Fibroblast of lung (primary cell): ENCODE results near the gene ABR. TPM values are rescaled to one million over a fixed set of nuclear protein-coding genes. Genes with fewer than 3 reads are reported as not detected.

ENCODE experiments used
- DNase-seq, 2 donors: peaks; one replicate each; pipeline versions ENCODE4 v3.0.0 to v3.0.0-alpha.2; 2010; ENCODE audit warnings: low read depth in 2 of 2
- H2AFZ ChIP-seq: 2 replicates; pipeline ENCODE4 v1.5.1; 2012; ENCODE audit warnings: low read length, control low read depth, inconsistent platforms
- H3K27ac ChIP-seq: 2 replicates; pipeline ENCODE4 v1.5.1; 2011; ENCODE audit warnings: low read length, control low read depth; ENCODE audit not compliant: insufficient read depth
- H3K27me3 ChIP-seq: 2 replicates; pipeline ENCODE4 v1.5.1; 2011; ENCODE audit warnings: mild to moderate bottlenecking, low read length; ENCODE audit not compliant: control insufficient read depth, insufficient read depth
- H3K36me3 ChIP-seq: 2 replicates; pipeline ENCODE4 v1.5.1; 2011; ENCODE audit warnings: low read length; ENCODE audit not compliant: control insufficient read depth, insufficient read depth
- H3K4me1 ChIP-seq: 2 replicates; pipeline ENCODE4 v1.5.1; 2011; ENCODE audit warnings: low read length; ENCODE audit not compliant: control insufficient read depth, insufficient read depth; ENCODE audit errors: extremely low read depth
- H3K4me2 ChIP-seq: 2 replicates; pipeline ENCODE4 v1.5.1; 2011; ENCODE audit warnings: low read length, control low read depth; ENCODE audit not compliant: insufficient read depth; ENCODE audit errors: extremely low read depth
- H3K4me3 ChIP-seq, 4 experiments: fragments of 200-600 bp in 1 of 4; sonication (generic) in 1 of 4; replicated peaks in 1 of 4; 2 replicates each; pipeline ENCODE4 v1.5.1; 2011 to 2016; ENCODE audit warnings: low read length in 4 of 4, low read depth in 3 of 4, mild to moderate bottlenecking in 3 of 4, control low read depth in 2 of 4, inconsistent platforms in 1 of 4, mixed read lengths in 1 of 4; ENCODE audit not compliant: insufficient read depth in 1 of 4; ENCODE audit errors: control extremely low read depth in 1 of 4
- H3K79me2 ChIP-seq: 2 replicates; pipeline ENCODE4 v1.5.1; 2012; ENCODE audit warnings: mild to moderate bottlenecking, low read length, inconsistent platforms; ENCODE audit not compliant: control insufficient read depth, insufficient read depth
- H3K9ac ChIP-seq: 2 replicates; pipeline ENCODE4 v1.5.1; 2011; ENCODE audit warnings: mild to moderate bottlenecking, low read length, control low read depth; ENCODE audit not compliant: insufficient read depth
- H3K9me3 ChIP-seq: 2 replicates; pipeline ENCODE4 v1.5.1; 2012; ENCODE audit warnings: low read depth, low read length; ENCODE audit not compliant: control insufficient read depth, insufficient read depth
- H4K20me1 ChIP-seq: 2 replicates; pipeline ENCODE4 v1.5.1; 2011; ENCODE audit warnings: low read length; ENCODE audit not compliant: control insufficient read depth, insufficient read depth; ENCODE audit errors: extremely low read depth
- EZH2 ChIP-seq: IDR thresholded peaks from 2 replicates; pipeline ENCODE4 v1.5.1; 2012; ENCODE audit warnings: low read length, control low read depth, mild to moderate bottlenecking; ENCODE audit errors: missing control alignments
- polyA minus RNA-seq: library from RNA; depleted of rRNA, polyadenylated mRNA; stranded (reverse); fragments of >200 nt; gene quantifications from 2 replicates; pipeline ENCODE4 v1.2.3, GENCODE V29; 2011; ENCODE audit warnings: low replicate concordance
- polyA plus RNA-seq, 2 donors: library from polyadenylated mRNA; depleted of rRNA in 1 of 2; stranded (reverse) in 1 of 2; unstranded in 1 of 2; fragments of >200 nt; gene quantifications; 2 replicates each; pipeline ENCODE4 v1.2.1, GENCODE V29; 2011 to 2012; ENCODE audit warnings: missing spikeins in 1 of 2
- total RNA-seq: library from RNA; depleted of rRNA; stranded (reverse); fragments of >200 nt; gene quantifications from 2 replicates; pipeline ENCODE4 v1.2.1, GENCODE V29; 2014
- TF ChIP-seq, protein P1 (sequence below), 2 donors: IDR thresholded peaks in 1 of 2; conservative IDR thresholded peaks in 1 of 2; 1 replicate in 1 of 2; 2 replicates in 1 of 2; pipeline ENCODE4 v1.5.1; 2011 to 2012; ENCODE audit warnings: low read length in 2 of 2, control low read depth in 1 of 2, inconsistent platforms in 1 of 2, low read depth in 1 of 2, mild to moderate bottlenecking in 1 of 2

The ABR gene
- 84.7 and 91.9 TPM in 2 replicates for total RNA-seq
- 43.7 and 51.5 TPM in 2 replicates for polyA plus RNA-seq
- 46.2 and 48.9 TPM in 2 replicates for polyA plus RNA-seq (2012)
- 184 and 229 TPM in 2 replicates for polyA minus RNA-seq

DNA sequence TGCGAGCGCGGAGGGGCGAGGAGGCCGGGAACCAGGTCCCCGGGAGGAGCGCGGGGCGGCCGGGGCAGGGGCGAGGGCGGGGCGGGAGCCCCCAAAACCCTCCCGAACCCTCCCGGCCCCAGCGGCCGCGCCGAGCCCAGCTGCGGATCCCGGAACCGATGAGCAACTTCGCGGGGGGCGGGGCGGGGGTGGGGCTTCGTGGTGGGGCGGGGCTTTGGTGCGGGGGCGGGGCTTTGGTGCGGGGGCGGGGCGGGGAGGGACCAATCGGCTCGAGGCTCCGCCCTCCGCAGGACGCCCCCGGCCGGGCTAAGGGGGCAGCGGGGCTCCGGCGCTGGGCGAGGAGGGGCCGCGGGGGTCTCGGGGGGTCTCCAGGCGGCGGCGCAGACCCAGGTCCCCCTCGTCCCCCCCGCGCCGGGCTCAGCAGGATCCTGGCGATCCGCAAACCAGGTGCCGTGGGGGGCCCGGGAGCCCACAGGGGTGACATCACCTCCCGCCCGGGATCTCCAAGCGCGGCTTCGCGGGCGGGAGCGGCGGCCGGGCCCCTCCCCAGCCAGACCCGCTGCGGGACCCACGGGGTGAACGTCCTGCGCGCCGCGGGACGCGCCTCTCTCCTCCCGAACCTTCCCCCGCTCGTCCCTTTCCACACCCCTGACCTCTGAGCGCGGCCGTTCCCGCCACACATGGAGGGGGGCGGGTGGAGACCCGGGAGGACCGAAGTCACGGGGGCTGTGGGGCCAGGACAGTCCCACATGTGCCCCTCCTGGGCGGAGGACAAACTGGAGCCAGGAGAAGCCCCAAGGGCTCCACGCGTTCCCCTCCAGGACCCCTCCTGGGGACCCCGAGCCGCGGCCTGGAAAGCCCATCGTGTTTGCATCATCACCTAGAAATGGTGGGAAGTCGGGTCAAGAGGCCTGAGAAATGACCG lies at the start of gene ABR:
ABR (minus strand) TSS at position 164 of the 925 bp plus-strand sequence. CDS start 254 bp downstream, outside the sequence.
- Histone ChIP-seq H3K9me3 (no peaks in the 10 kb centered on the region), H3K4me2 (peak within 1 kb of the TSS; percentile 69), H2AFZ (no peak within 1 kb of the TSS), H3K36me3 (no peaks in the 10 kb centered on the region), H3K27me3 (no peaks in the 10 kb centered on the region), H3K79me2 (no peaks in the 10 kb centered on the region), H3K27ac (no peak within 1 kb of the TSS), H3K4me1 (no peaks in the 10 kb centered on the region), H3K9ac (peak within 1 kb of the TSS; percentile 79), H4K20me1 (no peaks in the 10 kb centered on the region), H3K4me3 (peak within 1 kb of the TSS; percentile 53 to 80 (median 65))
- peak in 1 of 2 donors; percentile 32 for DNase-seq
- TF ChIP-seq EZH2, result no peak
- TF ChIP-seq, protein P1, sequence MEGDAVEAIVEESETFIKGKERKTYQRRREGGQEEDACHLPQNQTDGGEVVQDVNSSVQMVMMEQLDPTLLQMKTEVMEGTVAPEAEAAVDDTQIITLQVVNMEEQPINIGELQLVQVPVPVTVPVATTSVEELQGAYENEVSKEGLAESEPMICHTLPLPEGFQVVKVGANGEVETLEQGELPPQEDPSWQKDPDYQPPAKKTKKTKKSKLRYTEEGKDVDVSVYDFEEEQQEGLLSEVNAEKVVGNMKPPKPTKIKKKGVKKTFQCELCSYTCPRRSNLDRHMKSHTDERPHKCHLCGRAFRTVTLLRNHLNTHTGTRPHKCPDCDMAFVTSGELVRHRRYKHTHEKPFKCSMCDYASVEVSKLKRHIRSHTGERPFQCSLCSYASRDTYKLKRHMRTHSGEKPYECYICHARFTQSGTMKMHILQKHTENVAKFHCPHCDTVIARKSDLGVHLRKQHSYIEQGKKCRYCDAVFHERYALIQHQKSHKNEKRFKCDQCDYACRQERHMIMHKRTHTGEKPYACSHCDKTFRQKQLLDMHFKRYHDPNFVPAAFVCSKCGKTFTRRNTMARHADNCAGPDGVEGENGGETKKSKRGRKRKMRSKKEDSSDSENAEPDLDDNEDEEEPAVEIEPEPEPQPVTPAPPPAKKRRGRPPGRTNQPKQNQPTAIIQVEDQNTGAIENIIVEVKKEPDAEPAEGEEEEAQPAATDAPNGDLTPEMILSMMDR (conservative IDR thresholded peaks at IDR 0.05 in 1 of 2, IDR thresholded peaks at IDR 0.05 in 1 of 2; ENCODE audit: low read depth in 1 of 2, low read length in 2 of 2), result no peak

DNA sequence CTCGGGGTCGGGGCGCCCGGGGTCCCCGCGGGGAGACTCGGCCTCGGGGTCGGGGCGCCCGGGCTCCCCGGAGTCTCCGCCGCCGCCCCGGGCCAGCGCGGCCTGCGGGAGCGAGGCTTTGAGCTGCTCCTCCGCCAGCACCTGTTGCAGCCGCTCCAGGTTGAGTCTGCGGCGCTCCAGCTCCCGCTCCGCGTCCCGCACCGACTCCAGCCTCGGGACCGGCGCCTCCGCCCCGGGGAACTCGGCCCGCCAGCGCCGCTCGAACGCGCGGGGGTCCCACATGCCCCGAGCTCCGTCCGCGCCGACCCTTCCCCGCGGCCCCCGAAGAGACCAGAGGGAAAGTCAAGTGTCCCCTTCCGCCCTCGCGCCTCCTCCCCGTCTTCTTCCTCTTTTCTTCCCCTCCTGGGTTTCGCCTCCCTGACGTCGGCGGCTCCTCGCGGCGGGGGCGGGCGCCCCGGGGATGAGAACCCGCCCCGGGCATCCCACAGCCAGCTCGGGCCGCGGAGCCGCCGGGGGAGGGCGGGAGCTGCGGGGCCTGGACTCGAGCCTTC lies 49.6 kb upstream of the ABR start:
- no peak overlapping the region for H3K27ac ChIP-seq
- no peak overlapping the region for H3K4me2 ChIP-seq
- H3K27me3 ChIP-seq, result peaks cover 39% of the 10 kb centered on the region
- no peaks in the 10 kb centered on the region for H3K79me2 ChIP-seq
- peak overlapping the region in 2 of 4 experiments; percentile 26 to 46 for H3K4me3 ChIP-seq
- H4K20me1 ChIP-seq, result no peaks in the 10 kb centered on the region
- H3K9ac ChIP-seq, result no peak overlapping the region
- DNase-seq, result no peak
- no peak overlapping the region for H2AFZ ChIP-seq
- H3K36me3 ChIP-seq, result no peaks in the 10 kb centered on the region
- H3K9me3 ChIP-seq, result no peaks in the 10 kb centered on the region
- H3K4me1 ChIP-seq, result no peaks in the 10 kb centered on the region
- TF ChIP-seq, protein P1 (conservative IDR thresholded peaks at IDR 0.05 in 1 of 2, IDR thresholded peaks at IDR 0.05 in 1 of 2; ENCODE audit: low read depth in 1 of 2, low read length in 2 of 2), result no peak
- peak; percentile 71 for TF ChIP-seq EZH2

- DNase-seq, result no peak
- peak; percentile 97 for TF ChIP-seq EZH2
- TF ChIP-seq, protein P1 (conservative IDR thresholded peaks at IDR 0.05 in 1 of 2, IDR thresholded peaks at IDR 0.05 in 1 of 2; ENCODE audit: low read depth in 1 of 2, low read length in 2 of 2), result no peak
- Histone ChIP-seq H3K9me3 (no peaks in the 10 kb centered on the region), H3K27me3 (peaks cover 39% of the 10 kb centered on the region), H3K4me1 (no peaks in the 10 kb centered on the region), H3K79me2 (no peaks in the 10 kb centered on the region), H3K36me3 (no peaks in the 10 kb centered on the region), H2AFZ (no peak overlapping the region), H3K27ac (no peak overlapping the region), H3K4me2 (no peak overlapping the region), H3K9ac (no peak overlapping the region), H4K20me1 (no peaks in the 10 kb centered on the region), H3K4me3 (no peak overlapping the region)
These were observed 49.1 kb upstream of the ABR start for GRCh38 chr17:1228781-1229348.
